GM21737 (cell line): Measurements from ENCODE around the gene FAM217B.

Source experiments
- ATAC-seq: cut with Tn5 transposase; IDR thresholded peaks from one replicate; pipeline ENCODE4 v1.9.1; 2021; ENCODE audit warnings: mild to moderate bottlenecking, moderate library complexity; ENCODE audit not compliant: unreplicated experiment

The FAM217B gene

DNA sequence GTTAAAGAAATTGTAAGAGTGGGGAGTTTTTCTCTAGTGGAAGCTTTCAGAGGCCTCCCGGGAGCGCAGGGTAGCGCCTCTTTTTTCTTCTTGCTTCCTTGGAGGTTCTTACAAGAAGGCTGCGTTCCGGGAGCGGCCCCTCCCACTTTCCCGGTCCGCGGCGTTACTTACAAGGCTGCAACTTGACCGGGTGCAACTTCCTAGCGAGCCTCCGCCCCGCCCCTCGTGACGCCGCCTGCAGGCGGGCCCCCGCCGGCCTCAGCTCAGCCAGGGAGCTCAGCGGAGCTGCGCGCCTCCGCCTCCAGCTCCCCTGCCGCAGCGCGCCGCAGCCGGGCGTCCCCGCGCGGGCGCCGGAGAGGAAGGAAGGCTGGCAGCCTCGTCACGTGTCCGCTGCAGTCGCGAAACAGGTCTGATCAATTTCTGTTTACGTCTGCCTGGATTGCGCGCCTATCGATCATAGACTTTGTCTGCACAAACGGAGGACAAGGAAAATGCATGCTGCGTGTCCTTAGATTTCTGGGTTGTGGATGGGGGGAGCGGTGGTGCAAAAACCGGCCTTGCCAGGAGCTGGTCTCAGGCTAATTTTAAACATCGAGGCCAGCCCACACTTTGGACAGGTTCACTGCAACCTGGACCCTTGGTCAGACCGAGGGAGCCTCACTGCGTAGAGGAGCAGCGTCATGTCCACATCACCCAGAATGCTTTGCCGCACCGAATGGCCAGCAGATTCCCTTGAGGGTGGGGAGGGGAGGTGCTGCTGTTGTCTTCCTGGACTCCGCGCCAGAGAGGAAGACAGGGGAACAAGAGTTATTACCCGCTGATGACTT is at the start of gene FAM217B, which contains the start of gene PPP1R3D:
Gene FAM217B, plus strand, starts transcription at position 261 of the 827 bp plus-strand sequence. CDS start 3,555 bp downstream, outside the sequence.
Gene PPP1R3D, minus strand, starts transcription at position 177 of the 827 bp plus-strand sequence. CDS start 374 bp downstream, outside the sequence.
- ATAC-seq: peak; percentile 95

DNA sequence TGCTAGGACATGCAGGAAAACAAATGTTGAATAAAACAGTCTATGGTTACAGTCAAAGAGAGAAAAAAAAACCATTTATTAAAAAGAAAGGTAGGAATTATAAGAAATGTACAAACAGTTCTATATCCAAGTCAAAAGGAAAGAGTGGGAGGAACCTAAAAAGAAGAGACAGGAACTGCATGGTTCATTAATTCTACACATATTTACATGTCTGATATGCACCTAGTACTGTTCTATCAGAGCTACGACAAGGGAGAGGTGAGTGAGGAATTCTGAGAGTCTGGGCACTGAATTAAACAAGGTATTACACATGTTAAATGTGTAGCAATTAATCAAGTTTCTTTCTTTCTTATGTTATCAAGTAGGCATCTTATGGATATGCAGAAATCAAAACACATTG is 48.6 kb upstream of the FAM217B start:
- no peak for ATAC-seq

GRCh38 chr20:59895908-59896307 is 44.3 kb upstream of the FAM217B start:
- ATAC-seq: no peak

DNA sequence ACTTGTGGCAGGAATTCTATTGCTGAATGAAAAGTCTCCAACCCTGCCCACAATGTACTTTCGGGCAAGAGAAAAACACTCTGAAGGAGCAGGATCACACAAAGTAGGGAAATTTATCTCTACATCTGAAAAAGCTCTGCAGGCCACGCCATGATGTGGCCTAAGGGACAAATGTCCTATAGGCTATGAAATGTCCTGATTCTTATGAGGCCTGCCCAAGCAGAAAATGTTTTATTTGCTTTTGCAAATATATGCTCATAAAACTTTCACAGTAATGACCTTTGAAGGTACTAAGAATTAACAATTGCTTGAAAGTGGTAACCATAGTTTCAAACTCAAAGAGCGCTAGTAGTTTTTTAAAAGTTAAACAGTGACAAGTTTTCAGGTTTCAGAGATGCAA is 37.7 kb upstream of the FAM217B start:
- no peak for ATAC-seq

GRCh38 chr20:59903621-59904020 is 36.6 kb upstream of the FAM217B start:
- ATAC-seq: no peak

DNA sequence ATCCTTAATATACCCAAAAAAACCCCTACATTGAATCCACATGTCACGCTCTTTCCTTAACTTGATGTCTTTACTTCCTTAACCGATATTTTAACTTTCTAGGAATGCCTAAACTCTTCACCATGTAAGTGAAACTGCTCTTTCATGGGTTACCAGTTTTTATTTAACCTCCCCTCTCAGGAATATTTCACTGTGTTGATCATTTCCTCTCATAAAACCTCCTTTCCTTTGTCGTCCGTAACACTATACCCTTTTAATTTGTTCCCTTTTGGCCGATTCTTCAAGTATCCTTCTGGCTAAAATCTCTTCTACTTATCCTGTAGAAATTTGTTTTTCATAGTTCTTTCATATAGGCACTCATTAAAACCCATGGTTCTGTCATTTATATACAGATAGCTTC is 31.3 kb upstream of the FAM217B start:
- no peak for ATAC-seq

DNA sequence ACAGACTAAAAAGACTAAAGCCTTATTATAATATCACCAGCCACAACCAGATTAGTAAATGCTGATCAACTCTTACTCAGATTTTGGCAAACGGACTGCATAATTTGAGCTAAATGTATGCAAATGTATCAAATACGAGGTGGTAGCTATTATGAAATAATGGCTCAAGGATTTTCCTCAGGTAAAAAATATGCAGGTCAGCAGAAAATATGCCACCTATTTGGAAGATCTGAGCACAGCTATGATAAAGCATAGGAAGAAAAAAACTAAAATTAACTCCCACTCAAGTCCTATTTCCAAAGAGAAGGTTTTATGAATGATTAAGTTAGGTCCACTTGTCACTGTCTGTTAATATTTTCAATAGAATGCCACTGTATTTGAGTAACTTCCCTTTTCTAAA is 29.1 kb upstream of the FAM217B start:
- ATAC-seq: no peak

GRCh38 chr20:59912609-59913008 is 27.6 kb upstream of the FAM217B start:
- ATAC-seq: no peak

- no peak for ATAC-seq
These were observed 19.2 kb upstream of the FAM217B start for GRCh38 chr20:59920944-59921343.

DNA sequence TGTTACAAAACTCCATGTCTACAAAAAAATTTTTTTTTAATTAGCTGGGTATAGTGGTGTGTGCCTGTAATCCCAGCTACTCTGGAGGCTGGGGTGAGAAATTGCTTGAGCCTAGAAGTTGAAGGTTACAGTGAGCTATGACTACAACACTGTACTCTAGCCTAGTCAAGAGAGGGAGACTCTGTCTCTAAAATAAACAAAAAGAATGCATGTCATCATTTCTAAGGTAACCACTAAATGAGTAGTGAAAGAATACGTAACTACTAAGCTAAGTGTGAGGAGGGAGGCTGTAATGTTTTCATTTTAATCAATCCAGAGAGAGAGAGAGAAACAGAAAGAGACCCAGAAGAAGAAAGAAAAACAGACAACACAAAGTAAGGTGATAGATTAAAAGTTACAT is 16.7 kb upstream of the FAM217B start:
- no peak for ATAC-seq

DNA sequence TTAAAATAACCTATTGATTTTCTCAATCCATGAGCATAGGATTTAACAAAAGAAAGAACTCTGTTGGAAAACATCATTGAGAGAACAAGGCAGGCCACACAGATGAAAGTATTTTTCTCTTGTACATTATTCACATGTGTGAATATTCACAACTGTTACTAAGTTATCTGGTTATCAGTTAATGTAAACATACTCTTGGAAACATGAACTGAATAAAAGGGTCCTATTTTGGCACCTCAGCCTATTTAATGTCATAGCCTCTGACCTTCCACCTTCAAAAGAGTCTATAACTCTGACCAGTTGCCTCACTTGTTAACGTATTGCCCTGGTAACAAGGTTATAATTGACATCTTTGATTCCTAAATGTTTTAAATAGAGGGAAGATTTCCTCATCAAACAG is 14.8 kb upstream of the FAM217B start:
- ATAC-seq: no peak

DNA sequence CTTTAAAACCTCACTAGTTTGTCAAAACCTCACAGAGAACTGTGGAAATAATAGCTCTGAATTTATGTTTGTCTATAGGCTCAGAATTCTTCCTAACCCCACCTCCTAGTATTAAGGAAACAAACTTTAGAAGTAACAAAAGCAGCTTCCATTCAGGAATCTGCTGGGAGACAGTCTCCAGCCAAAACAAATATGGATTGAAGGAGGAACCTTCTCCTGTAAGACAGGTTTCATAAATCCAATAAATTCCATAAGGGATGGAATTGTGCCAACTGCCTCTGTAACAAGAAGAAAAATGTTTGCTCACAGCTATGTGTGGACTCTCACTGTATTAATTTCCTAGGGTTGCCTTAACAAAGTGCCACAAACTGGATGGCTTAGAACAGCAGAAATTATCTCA is 14.3 kb upstream of the FAM217B start:
- no peak for ATAC-seq

DNA sequence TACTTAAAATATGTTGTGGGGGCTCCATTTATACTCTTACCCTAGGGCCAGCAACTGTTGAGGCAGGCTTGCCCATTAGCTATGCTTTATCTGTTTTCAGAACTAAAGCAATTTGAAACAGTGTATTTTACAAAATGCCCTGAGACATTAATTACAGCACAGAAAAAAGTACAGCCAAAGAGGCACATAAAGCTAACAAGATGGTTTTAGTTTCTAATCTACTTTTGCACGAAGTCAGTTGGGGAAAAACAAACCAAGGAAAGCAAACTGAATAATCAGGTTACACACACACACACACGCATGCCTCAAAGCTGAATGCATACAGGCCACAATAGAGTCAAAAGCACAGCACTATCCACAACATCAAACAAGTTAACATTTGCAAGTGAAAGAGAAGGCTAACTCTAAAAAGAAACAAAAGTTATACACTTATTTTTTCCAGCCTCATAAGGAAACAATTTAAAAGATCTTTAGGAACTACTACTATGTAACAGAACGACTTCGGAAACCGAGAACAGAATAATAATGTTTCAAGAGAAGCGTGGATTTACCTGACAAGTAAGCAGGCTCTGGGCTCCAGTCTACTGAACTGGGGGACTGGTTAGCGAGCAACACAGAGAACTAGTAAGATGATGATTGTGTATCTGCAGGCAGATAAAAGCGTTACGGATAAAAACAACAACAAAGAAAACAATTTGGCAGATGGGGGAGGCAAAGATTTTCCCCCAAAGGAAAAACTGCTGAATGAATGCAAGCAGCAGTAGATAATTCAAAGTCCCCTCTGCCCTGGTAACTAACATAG is 8.5 kb upstream of the FAM217B start:
- no peak for ATAC-seq

DNA sequence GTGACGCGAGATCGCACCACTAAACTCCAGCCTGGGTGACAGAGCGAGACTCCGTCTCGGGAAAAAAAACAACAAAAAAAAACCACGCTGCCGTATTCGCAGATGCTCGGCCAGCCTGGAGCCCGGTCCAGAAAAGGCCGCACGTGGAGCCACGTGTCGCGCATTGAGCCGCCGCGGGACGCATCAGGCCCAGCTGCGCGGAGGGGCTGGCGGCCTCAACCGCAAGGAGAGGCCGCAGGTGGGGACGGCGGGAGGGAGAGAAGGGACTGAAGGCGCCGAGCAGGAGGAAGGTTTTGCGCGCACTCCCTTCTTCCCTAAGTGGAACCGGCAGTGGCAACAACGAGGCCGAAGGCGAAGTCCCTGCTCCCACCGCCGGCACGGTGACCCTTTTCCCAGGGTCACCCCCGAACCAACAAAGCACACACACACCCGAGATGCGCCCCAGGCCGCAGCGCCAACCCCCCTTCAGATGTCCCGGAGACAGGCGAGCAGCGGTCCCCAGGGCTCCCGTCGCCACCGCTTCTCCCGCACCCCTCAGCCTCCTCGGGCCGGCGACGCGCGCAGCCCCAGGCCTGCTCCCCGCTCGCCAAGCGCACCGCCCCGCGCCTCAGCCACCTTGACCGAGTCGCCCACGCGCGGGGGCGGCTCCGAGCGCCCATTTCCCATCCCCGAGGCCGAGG is 7.4 kb upstream of the FAM217B start:
- ATAC-seq: no peak

DNA sequence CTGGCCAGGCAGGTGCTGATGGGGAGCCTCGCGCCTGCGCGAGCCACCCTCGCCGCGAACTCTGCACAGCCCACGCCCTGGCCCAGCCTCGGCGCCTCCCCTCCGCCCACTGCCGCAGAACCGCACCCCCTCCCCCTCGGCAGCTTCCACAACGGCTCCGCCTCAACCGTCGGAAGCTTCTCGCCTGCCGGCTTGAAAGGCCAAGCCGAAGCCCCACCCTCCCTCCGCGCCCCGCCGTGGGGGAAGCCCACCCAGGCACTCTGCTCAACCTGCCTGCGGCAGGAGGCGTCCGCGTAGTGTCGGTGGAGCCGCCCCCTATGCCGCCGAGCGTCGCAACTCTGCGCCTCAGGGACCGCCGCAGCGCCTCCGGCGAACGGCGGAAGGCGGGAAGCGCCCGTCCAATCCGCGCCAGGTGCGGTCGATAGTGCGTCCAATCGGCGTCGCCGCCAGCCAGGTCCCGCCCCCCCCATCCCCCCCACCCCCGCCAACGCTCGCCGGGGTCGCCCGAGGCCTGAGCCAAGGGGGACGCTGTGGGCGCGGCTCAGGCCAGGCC is 6.8 kb upstream of the FAM217B start, which contains the start of gene SYCP2:
Gene SYCP2, minus strand, starts transcription at position 342 of the 553 bp plus-strand sequence. CDS start 11,224 bp downstream, outside the sequence.
- no peak for ATAC-seq

DNA sequence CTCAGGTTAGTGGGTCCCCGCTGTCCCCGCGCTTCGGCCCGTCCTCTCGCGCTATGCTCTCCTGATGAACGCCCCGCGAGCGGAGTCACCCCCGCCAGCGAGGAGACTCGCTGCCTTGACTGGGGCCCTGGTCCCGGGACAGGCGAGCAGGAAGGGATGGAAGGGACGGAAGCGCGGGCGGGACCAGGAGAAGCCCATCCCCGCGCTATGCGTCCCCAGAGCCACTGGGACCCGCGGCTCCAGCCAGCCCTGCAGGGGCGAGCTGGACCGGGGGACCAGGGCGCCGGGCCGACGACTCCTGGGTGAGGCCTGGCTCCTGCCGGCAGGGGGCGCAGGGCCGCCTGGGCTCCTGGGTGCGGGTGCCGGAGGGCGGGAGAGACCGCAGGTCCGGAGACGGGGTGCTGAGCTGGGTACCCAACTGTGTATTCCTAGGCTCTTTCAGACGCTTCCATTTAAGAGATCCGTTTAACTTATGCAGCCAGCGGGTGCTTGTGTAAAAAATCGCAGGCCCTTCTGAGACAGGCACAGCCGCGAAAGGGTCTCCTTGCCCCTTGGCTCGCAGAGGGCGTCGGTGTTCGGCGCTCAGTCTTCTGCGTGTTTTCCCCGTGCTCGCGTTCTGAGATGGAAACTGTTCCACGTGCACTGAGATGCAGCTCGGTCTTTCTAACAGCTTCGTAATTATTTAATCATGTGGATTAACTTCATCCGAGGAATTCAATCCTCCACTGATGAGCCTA is 6.2 kb upstream of the FAM217B start:
- peak; percentile 87 for ATAC-seq

GRCh38 chr20:59935457-59936185 is 4.6 kb upstream of the FAM217B start:
- ATAC-seq: no peak

DNA sequence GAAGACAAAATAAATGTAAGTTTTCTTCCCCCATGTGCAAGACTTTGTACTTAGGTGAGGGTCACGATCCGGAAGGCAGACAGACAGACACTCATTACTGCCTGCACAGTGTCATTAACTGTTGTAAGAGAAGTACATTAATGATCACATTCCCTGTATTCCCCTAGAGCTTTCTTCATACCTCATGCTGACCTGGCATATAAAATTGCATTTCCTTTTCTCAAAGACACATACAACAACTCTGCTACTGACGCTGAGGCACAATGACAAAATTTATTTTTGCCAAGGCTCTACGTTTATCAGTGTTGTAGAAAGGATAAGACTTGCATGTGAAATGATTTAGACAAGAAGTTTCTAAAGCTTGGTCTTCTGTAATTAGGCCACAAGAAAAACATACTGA is 3.8 kb upstream of the FAM217B start:
- ATAC-seq: no peak

DNA sequence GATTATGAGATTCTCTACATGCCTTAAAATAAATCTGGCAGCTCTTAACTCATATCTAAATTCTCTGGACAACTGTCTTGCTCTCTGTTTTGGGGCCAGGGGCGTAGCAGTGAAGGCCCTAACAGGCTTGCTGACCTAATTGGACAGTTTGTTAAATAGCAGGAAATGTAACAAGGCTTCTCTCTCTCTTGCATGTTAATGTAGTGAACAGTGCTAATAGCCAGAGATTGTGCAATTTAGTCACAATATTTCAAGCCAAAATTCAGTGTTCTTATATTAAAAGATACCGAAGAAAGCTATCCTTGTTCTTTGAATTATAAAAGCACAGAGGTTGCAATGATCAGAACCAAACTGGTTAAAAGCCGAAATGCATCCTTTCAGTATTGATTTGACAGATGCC is 3.0 kb upstream of the FAM217B start:
- no peak for ATAC-seq

- ATAC-seq: no peak
These were observed 2.0 kb upstream of the FAM217B start for GRCh38 chr20:59938221-59938620.
